ENCODE data around the gene SRSF7.
"Not testable (repeated sequence)": the region's sequence is repeated elsewhere in the genome, so short reads cannot be mapped to it uniquely, and the experiment has no call there.

Gene SRSF7

DNA sequence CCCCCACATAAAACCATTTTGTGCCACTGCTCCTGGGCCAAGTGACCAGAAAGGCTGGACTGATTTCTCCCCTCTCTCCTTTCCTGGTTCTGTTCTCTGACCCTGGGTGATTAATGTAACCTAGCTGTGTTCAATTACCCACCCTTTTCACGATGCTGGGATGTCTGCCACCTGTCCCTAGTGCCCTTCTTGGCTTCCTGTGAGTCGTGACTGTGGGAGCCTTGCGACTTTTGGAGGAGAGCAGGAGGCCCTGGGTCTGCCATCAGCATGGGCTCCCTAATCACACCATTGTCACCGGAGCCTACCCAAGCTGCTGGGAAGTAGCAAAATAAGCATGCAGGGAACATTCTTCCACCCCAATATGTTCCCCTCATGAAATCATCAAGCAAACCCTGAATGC, 38.3 kb downstream of the SRSF7 start:
- no peak for DNase-seq (ENCODE audit: low read depth)
- no peak overlapping the region for H3K4me3 ChIP-seq (ENCODE audit: low read depth, low read length)
- TF ChIP-seq MYC (IDR thresholded peaks at IDR 0.05; ENCODE audit: low read depth, low read length) (no peak), POLR2A (IDR thresholded peaks at IDR 0.05; ENCODE audit: extremely low read depth, insufficient read length) (no peak)
- TF ChIP-seq, protein P1, sequence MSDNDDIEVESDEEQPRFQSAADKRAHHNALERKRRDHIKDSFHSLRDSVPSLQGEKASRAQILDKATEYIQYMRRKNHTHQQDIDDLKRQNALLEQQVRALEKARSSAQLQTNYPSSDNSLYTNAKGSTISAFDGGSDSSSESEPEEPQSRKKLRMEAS (IDR thresholded peaks at IDR 0.05; ENCODE audit: low read depth, low read length), result no peak
- TF ChIP-seq, protein P2, sequence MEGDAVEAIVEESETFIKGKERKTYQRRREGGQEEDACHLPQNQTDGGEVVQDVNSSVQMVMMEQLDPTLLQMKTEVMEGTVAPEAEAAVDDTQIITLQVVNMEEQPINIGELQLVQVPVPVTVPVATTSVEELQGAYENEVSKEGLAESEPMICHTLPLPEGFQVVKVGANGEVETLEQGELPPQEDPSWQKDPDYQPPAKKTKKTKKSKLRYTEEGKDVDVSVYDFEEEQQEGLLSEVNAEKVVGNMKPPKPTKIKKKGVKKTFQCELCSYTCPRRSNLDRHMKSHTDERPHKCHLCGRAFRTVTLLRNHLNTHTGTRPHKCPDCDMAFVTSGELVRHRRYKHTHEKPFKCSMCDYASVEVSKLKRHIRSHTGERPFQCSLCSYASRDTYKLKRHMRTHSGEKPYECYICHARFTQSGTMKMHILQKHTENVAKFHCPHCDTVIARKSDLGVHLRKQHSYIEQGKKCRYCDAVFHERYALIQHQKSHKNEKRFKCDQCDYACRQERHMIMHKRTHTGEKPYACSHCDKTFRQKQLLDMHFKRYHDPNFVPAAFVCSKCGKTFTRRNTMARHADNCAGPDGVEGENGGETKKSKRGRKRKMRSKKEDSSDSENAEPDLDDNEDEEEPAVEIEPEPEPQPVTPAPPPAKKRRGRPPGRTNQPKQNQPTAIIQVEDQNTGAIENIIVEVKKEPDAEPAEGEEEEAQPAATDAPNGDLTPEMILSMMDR (IDR thresholded peaks at IDR 0.05; ENCODE audit: low read depth, low read length), result no peak

DNA sequence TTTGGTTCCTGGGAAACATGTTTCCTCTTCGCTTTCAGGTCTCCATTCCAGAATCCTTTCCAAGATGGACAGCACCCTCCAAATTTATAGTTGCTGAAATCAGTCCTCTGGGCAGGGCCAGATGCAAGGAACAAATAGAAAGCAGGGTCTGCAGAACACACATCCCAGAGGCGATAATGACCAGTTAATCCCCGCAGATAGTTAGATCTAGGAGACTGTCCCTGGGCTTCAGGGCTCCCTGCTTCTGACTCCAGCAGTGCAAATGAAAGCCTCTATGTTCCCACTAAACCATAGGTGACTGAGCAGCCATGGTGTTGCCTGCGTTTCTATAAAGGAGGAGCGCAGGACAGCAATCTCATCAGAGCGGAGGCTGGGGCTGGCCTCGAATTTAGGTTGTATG, 38.7 kb downstream of the SRSF7 start:
- TF ChIP-seq POLR2A (IDR thresholded peaks at IDR 0.05; ENCODE audit: extremely low read depth, insufficient read length) (no peak), MYC (IDR thresholded peaks at IDR 0.05; ENCODE audit: low read depth, low read length) (no peak)
- TF ChIP-seq, protein P2 (IDR thresholded peaks at IDR 0.05; ENCODE audit: low read depth, low read length), result no peak
- TF ChIP-seq, protein P1 (IDR thresholded peaks at IDR 0.05; ENCODE audit: low read depth, low read length), result no peak

DNA sequence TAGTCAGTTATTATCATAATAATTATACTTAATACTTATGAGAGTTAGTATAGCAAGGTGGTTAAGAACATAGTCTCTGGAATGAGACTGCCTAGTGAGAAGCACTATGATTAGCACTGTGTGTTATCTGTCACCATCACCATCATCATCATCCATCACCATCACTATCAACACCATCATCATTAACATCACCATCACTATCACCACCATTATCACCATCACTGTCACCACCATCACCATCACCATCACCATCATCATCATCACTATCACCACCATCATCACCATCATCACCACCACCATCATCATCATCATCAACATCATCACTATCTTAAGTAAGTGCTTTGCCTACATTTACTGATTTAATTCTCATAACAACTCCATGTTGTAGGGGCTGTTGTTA, 39.6 kb downstream of the SRSF7 start:
- no peak overlapping the region for H3K4me3 ChIP-seq (ENCODE audit: low read depth, low read length)
- TF ChIP-seq POLR2A (IDR thresholded peaks at IDR 0.05; ENCODE audit: extremely low read depth, insufficient read length) (no peak), MYC (IDR thresholded peaks at IDR 0.05; ENCODE audit: low read depth, low read length) (no peak)
- TF ChIP-seq, protein P2 (IDR thresholded peaks at IDR 0.05; ENCODE audit: low read depth, low read length), result no peak
- TF ChIP-seq, protein P1 (IDR thresholded peaks at IDR 0.05; ENCODE audit: low read depth, low read length), result no peak

More for the DNA sequence above, 38.7 kb downstream of the SRSF7 start:
- H3K4me3 ChIP-seq (ENCODE audit: low read depth, low read length), result no peak overlapping the region
- DNase-seq (ENCODE audit: low read depth), result no peak

DNA sequence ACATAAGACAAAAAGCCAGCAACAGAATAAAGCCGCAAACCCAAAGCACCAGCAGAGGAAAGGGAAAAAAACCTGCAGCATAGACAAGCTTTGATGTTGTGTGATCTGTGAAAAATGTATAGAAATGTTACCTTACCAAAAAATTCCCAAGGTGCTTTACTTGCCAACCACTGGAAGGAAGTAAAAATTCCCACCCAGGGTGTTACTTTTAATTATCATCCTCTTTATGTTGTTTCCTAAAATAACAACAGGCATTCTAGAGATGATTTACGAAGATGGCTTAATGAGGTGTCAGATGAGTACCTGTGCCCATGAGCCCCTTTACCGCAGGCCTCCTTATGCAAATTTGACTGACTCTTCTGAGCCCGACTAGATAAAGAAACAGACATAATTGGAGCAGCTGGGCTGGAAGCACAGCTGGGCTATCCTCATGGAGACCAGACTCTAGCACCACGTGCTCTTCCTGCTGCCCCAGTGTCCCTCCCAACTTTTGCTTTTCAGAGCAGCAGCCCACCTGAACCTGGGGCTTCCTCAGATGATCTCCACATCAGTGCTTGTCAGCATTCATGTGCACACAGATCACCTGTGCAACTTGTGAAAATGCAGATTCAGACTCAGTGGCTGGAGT, 41.5 kb downstream of the SRSF7 start:
- no peak overlapping the region for H3K4me3 ChIP-seq (ENCODE audit: low read depth, low read length)
- no peak for TF ChIP-seq MYC (IDR thresholded peaks at IDR 0.05; ENCODE audit: low read depth, low read length)
- TF ChIP-seq, protein P2 (IDR thresholded peaks at IDR 0.05; ENCODE audit: low read depth, low read length), result no peak
- TF ChIP-seq, protein P1 (IDR thresholded peaks at IDR 0.05; ENCODE audit: low read depth, low read length), result no peak
- no peak for TF ChIP-seq POLR2A (IDR thresholded peaks at IDR 0.05; ENCODE audit: extremely low read depth, insufficient read length)
- DNase-seq (ENCODE audit: low read depth), result no peak

More for the DNA sequence above, 39.6 kb downstream of the SRSF7 start:
- no peak for DNase-seq (ENCODE audit: low read depth)

DNA sequence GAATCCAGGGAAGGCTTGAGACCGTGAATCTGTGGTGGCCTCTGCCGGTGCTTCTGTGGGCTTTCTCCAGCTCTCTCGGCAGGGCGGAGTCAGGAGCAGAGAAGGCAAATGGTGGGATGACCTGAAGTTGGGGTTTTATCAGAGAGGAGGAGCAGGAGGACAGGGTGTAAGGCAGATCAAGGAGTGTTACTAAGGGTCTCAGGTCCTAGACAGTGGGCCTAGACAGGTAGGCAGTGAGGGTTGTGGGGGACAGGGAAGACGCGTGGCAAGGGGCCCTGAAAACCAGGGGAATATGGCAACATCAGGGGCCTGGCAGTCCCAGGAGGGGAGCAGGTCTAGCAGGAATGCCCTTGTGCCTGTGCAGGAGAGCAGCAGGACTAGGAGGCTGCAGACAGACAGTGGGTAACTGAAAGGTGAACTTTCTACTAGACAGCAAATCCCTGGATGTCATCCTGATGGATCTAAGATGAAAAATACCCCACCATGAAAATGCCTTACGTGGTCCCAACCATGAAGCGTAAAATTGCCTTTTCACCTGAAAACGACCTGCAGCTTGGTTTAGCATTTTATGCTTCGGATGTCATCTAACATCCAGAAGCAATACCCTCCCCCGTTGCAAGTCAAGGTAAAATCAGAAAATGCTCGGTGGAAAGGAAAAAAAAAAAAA, 42.1 kb downstream of the SRSF7 start:
- no peak overlapping the region for H3K4me3 ChIP-seq (ENCODE audit: low read depth, low read length)
- TF ChIP-seq, protein P1 (IDR thresholded peaks at IDR 0.05; ENCODE audit: low read depth, low read length), result no peak
- TF ChIP-seq, protein P2 (IDR thresholded peaks at IDR 0.05; ENCODE audit: low read depth, low read length), result no peak
- TF ChIP-seq MYC (IDR thresholded peaks at IDR 0.05; ENCODE audit: low read depth, low read length) (no peak), POLR2A (IDR thresholded peaks at IDR 0.05; ENCODE audit: extremely low read depth, insufficient read length) (no peak)
- DNase-seq (ENCODE audit: low read depth), result no peak

DNA sequence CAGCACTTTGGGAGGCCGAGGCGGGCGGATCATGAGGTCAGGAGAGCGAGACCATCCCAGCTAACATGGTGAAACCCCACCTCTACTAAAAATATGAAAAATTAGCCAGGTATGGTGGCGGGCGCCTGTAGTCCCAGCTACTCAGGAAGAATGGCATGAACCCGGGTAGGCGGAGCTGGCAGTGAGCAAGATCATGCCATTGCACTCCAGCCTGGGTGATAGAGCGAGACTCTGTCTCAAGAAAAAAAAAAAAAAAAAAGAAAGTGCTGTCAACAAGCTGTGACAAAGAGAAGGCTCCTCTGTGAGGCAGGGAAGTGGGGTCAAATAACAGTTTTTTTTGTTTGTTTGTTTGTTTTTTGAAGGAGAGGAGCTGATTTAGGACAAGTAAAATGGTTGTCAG, 42.7 kb downstream of the SRSF7 start:
- DNase-seq (ENCODE audit: low read depth); H3K4me3 ChIP-seq (ENCODE audit: low read depth, low read length): not testable (repeated sequence)
